Activated CD4-positive, alpha-beta T cell treated with anti-CD3 and anti-CD28 coated beads, Interleukin-2, Interleukin-6, amounts not matched to agents 100 ng/mL and 50 ng/mL, durations not matched to agents 16 hours and 8 hours (primary cell): ENCODE data around the gene IL1RN.

Experiments
- DNase-seq: peaks from one replicate; pipeline ENCODE4 v3.0.0-alpha.2; 2020

Gene IL1RN

GRCh38 chr2:113175042-113175628 is 47.7 kb downstream of the IL1RN start:
- DNase-seq = peak; percentile 90

- DNase-seq = peak; percentile 61
These were observed 48.6 kb downstream of the IL1RN start for GRCh38 chr2:113175736-113176695.

- no peak for DNase-seq
These were observed 49.4 kb downstream of the IL1RN start for GRCh38 chr2:113176696-113177355.

GRCh38 chr2:113178069-113178746 is 50.8 kb downstream of the IL1RN start:
- no peak for DNase-seq

- DNase-seq = peak; percentile 55
These were observed 51.5 kb downstream of the IL1RN start for GRCh38 chr2:113178891-113179290.

GRCh38 chr2:113179446-113180045 is 52.1 kb downstream of the IL1RN start:
- DNase-seq = no peak

- peak; percentile 28 for DNase-seq
These were observed 52.9 kb downstream of the IL1RN start for GRCh38 chr2:113180131-113180946.

GRCh38 chr2:113181258-113182051 is 54.1 kb downstream of the IL1RN start:
- peak; percentile 27 for DNase-seq

- no peak for DNase-seq
These were observed 55.3 kb downstream of the IL1RN start for GRCh38 chr2:113182471-113183260.

- DNase-seq = no peak
These were observed 55.9 kb downstream of the IL1RN start for GRCh38 chr2:113183264-113183663.
